ENCODE measurements around the gene USP38.
"Not testable (repeated sequence)": the region's sequence is repeated elsewhere in the genome, so short reads cannot be mapped to it uniquely, and the experiment has no call there.

Gene USP38

GRCh38 chr4:143207555-143207954, 22.8 kb downstream of the USP38 start:
- DNase-seq = no peak

- no peak for DNase-seq
These were observed 27.8 kb downstream of the USP38 start for GRCh38 chr4:143212566-143212965.

- no peak for DNase-seq
These were observed 31.2 kb downstream of the USP38 start for GRCh38 chr4:143215873-143216272.

GRCh38 chr4:143224255-143224654, 39.5 kb downstream of the USP38 start:
- DNase-seq = no peak

GRCh38 chr4:143225167-143225566, 40.5 kb downstream of the USP38 start:
- no peak for DNase-seq

- no peak for DNase-seq
These were observed 46.0 kb downstream of the USP38 start for GRCh38 chr4:143230683-143231082.

GRCh38 chr4:143232277-143232676, 47.6 kb downstream of the USP38 start:
- no peak for DNase-seq

- DNase-seq = no peak
These were observed 49.4 kb downstream of the USP38 start for GRCh38 chr4:143234153-143234552.

GRCh38 chr4:143237195-143237594, 52.5 kb downstream of the USP38 start:
- not testable (repeated sequence) for DNase-seq

- DNase-seq = no peak
These were observed 56.4 kb downstream of the USP38 start for GRCh38 chr4:143240939-143241679.

GRCh38 chr4:143241892-143242291, 57.2 kb downstream of the USP38 start:
- DNase-seq = no peak

- no peak for DNase-seq
These were observed 58.3 kb downstream of the USP38 start for GRCh38 chr4:143243041-143243440.

GRCh38 chr4:143246977-143247376, 62.3 kb downstream of the USP38 start:
- no peak for DNase-seq

GRCh38 chr4:143247866-143248265, 63.1 kb downstream of the USP38 start:
- no peak for DNase-seq

GRCh38 chr4:143248827-143249226, 64.1 kb downstream of the USP38 start:
- no peak for DNase-seq

- no peak for DNase-seq
These were observed 65.9 kb downstream of the USP38 start for GRCh38 chr4:143250617-143251016.

- DNase-seq = no peak
These were observed 66.6 kb downstream of the USP38 start for GRCh38 chr4:143251348-143251747.

GRCh38 chr4:143251779-143252178, 67.1 kb downstream of the USP38 start:
- DNase-seq = no peak

- no peak for DNase-seq
These were observed 67.8 kb downstream of the USP38 start for GRCh38 chr4:143252478-143252877.

GRCh38 chr4:143253166-143253565, 68.4 kb downstream of the USP38 start:
- no peak for DNase-seq

GRCh38 chr4:143254491-143255226, 69.9 kb downstream of the USP38 start:
- DNase-seq = no peak

- no peak for DNase-seq
These were observed 71.7 kb downstream of the USP38 start for GRCh38 chr4:143256456-143256855.

GRCh38 chr4:143257356-143257755, 72.6 kb downstream of the USP38 start:
- no peak for DNase-seq

- DNase-seq = no peak
These were observed 76.0 kb downstream of the USP38 start for GRCh38 chr4:143260750-143261149.
